H1 (cell line): ENCODE data around the gene CDH7. TPM values are rescaled to one million over a fixed set of nuclear protein-coding genes. Genes with fewer than 3 reads are reported as not detected.

Experiments
- CTCF ChIA-PET: fragments of 300-600 bp; sonication (Branson Sonifier 250); formaldehyde crosslinking; loops from one replicate; lab custom pipeline; 2021; ENCODE audit not compliant: partially characterized antibody; lab: Charles Lee
- POLR2A ChIA-PET: fragments of 300-600 bp; sonication (Branson Sonifier 250); formaldehyde crosslinking; loops from one replicate; lab custom pipeline; 2021; ENCODE audit warnings: inconsistent platforms; ENCODE audit not compliant: partially characterized antibody; lab: Charles Lee
- DNase-seq, 2 experiments: peaks; one replicate each; pipeline versions ENCODE4 v3.0.0 to v3.0.0-alpha.2; 2010 to 2022; ENCODE audit warnings: low spot score in 2 of 2, low read depth in 1 of 2, mixed read lengths in 1 of 2
- FAIRE-seq: peaks from 2 replicates; lab custom pipeline; 2011; peaks lifted over from hg19 to GRCh38; lab: Jason Lieb, UNC
- H2AFZ ChIP-seq: 2 replicates; pipeline ENCODE4 v1.8.1; 2012; ENCODE audit warnings: low read length, inconsistent platforms
- H2AK5ac ChIP-seq: 2 replicates; pipeline ENCODE4 v1.6.1; 2013; ENCODE audit warnings: low read depth, low read length
- H2BK120ac ChIP-seq: replicated peaks from 2 replicates; pipeline ENCODE3; 2013; ENCODE audit warnings: low read depth, low read length, inconsistent platforms
- H2BK12ac ChIP-seq: 2 replicates; pipeline ENCODE4 v1.6.1; 2013; ENCODE audit warnings: low read depth, low read length
- H2BK15ac ChIP-seq: 2 replicates; pipeline ENCODE4 v1.6.1; 2013; ENCODE audit warnings: low read length
- H2BK20ac ChIP-seq: 2 replicates; pipeline ENCODE4 v1.6.1; 2013; ENCODE audit warnings: low read length
- H2BK5ac ChIP-seq: 2 replicates; pipeline ENCODE4 v1.6.1; 2013; ENCODE audit warnings: low read depth, low read length
- H3K14ac ChIP-seq: 2 replicates; pipeline ENCODE4 v1.6.1; 2013; ENCODE audit warnings: inconsistent platforms; ENCODE audit not compliant: insufficient read length
- H3K18ac ChIP-seq: 2 replicates; pipeline ENCODE4 v1.6.1; 2013; ENCODE audit warnings: low read length; ENCODE audit errors: extremely low read depth
- H3K23ac ChIP-seq: 2 replicates; pipeline ENCODE4 v1.6.1; 2013; ENCODE audit warnings: inconsistent platforms; ENCODE audit not compliant: insufficient read length
- H3K23me2 ChIP-seq: 2 replicates; pipeline ENCODE4 v1.6.1; 2013; ENCODE audit warnings: low read depth, low read length
- H3K27ac ChIP-seq: 2 replicates; pipeline ENCODE4 v1.6.1; 2011; ENCODE audit warnings: low read depth, low read length, inconsistent platforms
- H3K27me3 ChIP-seq, 4 experiments: replicated peaks in 1 of 4; 1 replicate in 1 of 4; 2 replicates in 3 of 4; pipeline versions ENCODE4 v1.6.1 to v1.8.1; 2011 to 2013; ENCODE audit warnings: low read length in 3 of 4, mild to moderate bottlenecking in 3 of 4, inconsistent platforms in 2 of 4, mixed read lengths in 2 of 4, moderate library complexity in 1 of 4; ENCODE audit not compliant: control insufficient read depth in 3 of 4, insufficient read depth in 3 of 4; ENCODE audit errors: extremely low read depth in 1 of 4
- H3K36me3 ChIP-seq, 4 experiments: 2 replicates each; pipeline versions ENCODE4 v1.6.1 to v1.8.1; 2011 to 2013; ENCODE audit warnings: mild to moderate bottlenecking in 4 of 4, low read length in 3 of 4, moderate library complexity in 2 of 4, control low read depth in 1 of 4, inconsistent platforms in 1 of 4; ENCODE audit not compliant: insufficient read depth in 4 of 4, control insufficient read depth in 2 of 4
- H3K4ac ChIP-seq: replicated peaks from 2 replicates; pipeline ENCODE3; 2013; ENCODE audit warnings: low read length, low read depth, mixed read lengths, inconsistent platforms; ENCODE audit not compliant: insufficient read length
- H3K4me1 ChIP-seq, 4 experiments: replicated peaks in 1 of 4; 1 replicate in 1 of 4; 2 replicates in 3 of 4; pipeline versions ENCODE4 v1.6.1 to v1.8.1; 2011 to 2013; ENCODE audit warnings: low read length in 3 of 4, inconsistent platforms in 2 of 4, mixed read lengths in 1 of 4; ENCODE audit not compliant: insufficient read depth in 4 of 4, control insufficient read depth in 3 of 4
- H3K4me2 ChIP-seq, 2 experiments: 2 replicates each; pipeline versions ENCODE4 v1.6.1 to v1.8.1; 2011 to 2013; ENCODE audit warnings: low read depth in 2 of 2, low read length in 2 of 2, control low read depth in 1 of 2, inconsistent platforms in 1 of 2, mild to moderate bottlenecking in 1 of 2; ENCODE audit not compliant: insufficient read depth in 1 of 2
- H3K4me3 ChIP-seq, 4 experiments: fragments of 200-600, 300-600 bp in 1 of 4; sonication (generic), shearing (Covaris generic), sonication (Bioruptor Twin) in 1 of 4; 2 replicates each; pipeline versions ENCODE4 v1.5.1 to v1.8.1; 2011 to 2016; ENCODE audit warnings: low read length in 4 of 4, low read depth in 3 of 4, control low read depth in 2 of 4, inconsistent platforms in 2 of 4, mild to moderate bottlenecking in 2 of 4, mixed read lengths in 1 of 4, moderate library complexity in 1 of 4; ENCODE audit not compliant: insufficient read depth in 2 of 4; ENCODE audit errors: extremely low read depth in 1 of 4
- H3K56ac ChIP-seq: replicated peaks from 2 replicates; pipeline ENCODE3; 2013; ENCODE audit warnings: low read depth, mild to moderate bottlenecking, mixed read lengths, low read length, inconsistent platforms; ENCODE audit not compliant: insufficient read length
- H3K79me1 ChIP-seq: 2 replicates; pipeline ENCODE4 v1.6.1; 2013; ENCODE audit warnings: low read depth, low read length, control low read depth
- H3K79me2 ChIP-seq, 2 experiments: 2 replicates each; pipeline versions ENCODE4 v1.6.1 to v1.8.1; 2012 to 2013; ENCODE audit warnings: low read length in 2 of 2, mild to moderate bottlenecking in 2 of 2, inconsistent platforms in 1 of 2; ENCODE audit not compliant: insufficient read depth in 2 of 2, control insufficient read depth in 1 of 2
- H3K9ac ChIP-seq, 4 experiments: replicated peaks in 1 of 4; 1 replicate in 1 of 4; 2 replicates in 3 of 4; pipeline versions ENCODE4 v1.6.1 to v1.8.1; 2011 to 2013; ENCODE audit warnings: low read depth in 3 of 4, low read length in 3 of 4, control low read depth in 2 of 4, mild to moderate bottlenecking in 2 of 4, moderate library complexity in 2 of 4, inconsistent platforms in 1 of 4; ENCODE audit errors: extremely low read depth in 1 of 4
- H3K9me3 ChIP-seq, 2 experiments: 2 replicates each; pipeline versions ENCODE4 v1.6.1 to v1.8.1; 2012 to 2013; ENCODE audit warnings: mild to moderate bottlenecking in 2 of 2, moderate library complexity in 2 of 2, control low read depth in 1 of 2, inconsistent platforms in 1 of 2, low read depth in 1 of 2, low read length in 1 of 2, mixed read lengths in 1 of 2; ENCODE audit not compliant: insufficient read depth in 2 of 2
- H4K20me1 ChIP-seq, 2 experiments: replicated peaks in 1 of 2; 2 replicates each; pipeline versions ENCODE3 to v1.8.1; 2011 to 2013; ENCODE audit warnings: inconsistent platforms in 2 of 2, low read length in 2 of 2, mild to moderate bottlenecking in 1 of 2; ENCODE audit not compliant: insufficient read depth in 2 of 2, control insufficient read depth in 1 of 2
- H4K5ac ChIP-seq: 2 replicates; pipeline ENCODE4 v1.6.1; 2013; ENCODE audit warnings: low read length, low read depth, mixed read lengths, inconsistent platforms; ENCODE audit not compliant: insufficient read length
- H4K8ac ChIP-seq: 2 replicates; pipeline ENCODE4 v1.8.0; 2013; ENCODE audit warnings: mild to moderate bottlenecking, moderate library complexity, low read length, inconsistent platforms; ENCODE audit not compliant: insufficient read depth; ENCODE audit errors: extremely low read depth
- H4K91ac ChIP-seq: replicated peaks from 2 replicates; pipeline ENCODE3; 2013; ENCODE audit warnings: low read length, mixed read lengths, inconsistent platforms; ENCODE audit not compliant: insufficient read length
- CHD1 ChIP-seq: IDR thresholded peaks from 2 replicates; pipeline ENCODE4 v1.6.1; 2012; ENCODE audit warnings: low read depth, low read length, improper control_type of control experiment
- EP300 ChIP-seq, 2 experiments: IDR thresholded peaks; 1 replicate in 1 of 2; 2 replicates in 1 of 2; pipeline ENCODE4 v1.6.1; 2011 to 2012; ENCODE audit warnings: low read depth in 2 of 2, low read length in 2 of 2, mild to moderate bottlenecking in 2 of 2, borderline replicate concordance in 1 of 2, inconsistent platforms in 1 of 2, moderate library complexity in 1 of 2
- EZH2 ChIP-seq: fragments of 200-600 bp; sonication (generic); IDR thresholded peaks from 2 replicates; pipeline ENCODE4 v1.7.1; 2012; ENCODE audit warnings: low read depth, mild to moderate bottlenecking, moderate library complexity, low read length, inconsistent platforms; ENCODE audit not compliant: severe bottlenecking
- JUND ChIP-seq: IDR thresholded peaks from 2 replicates; pipeline ENCODE4 v1.6.1; 2011; ENCODE audit warnings: mild to moderate bottlenecking, improper control_type of control experiment, low read length
- SAP30 ChIP-seq: fragments of 300-600 bp; sonication (generic); IDR thresholded peaks from 2 replicates; pipeline ENCODE4 v1.7.1; 2012; ENCODE audit warnings: low read length, moderate library complexity, mild to moderate bottlenecking, inconsistent platforms; ENCODE audit not compliant: insufficient read depth, insufficient replicate concordance
- SIN3A ChIP-seq, 2 experiments: IDR thresholded peaks in 1 of 2; conservative IDR thresholded peaks in 1 of 2; 2 replicates each; pipeline ENCODE4 v1.6.1; 2011 to 2012; ENCODE audit warnings: low read length in 2 of 2, improper control_type of control experiment in 1 of 2, low read depth in 1 of 2, mild to moderate bottlenecking in 1 of 2
- SIRT6 ChIP-seq: IDR thresholded peaks from one replicate; pipeline ENCODE4 v1.7.1; 2012; ENCODE audit warnings: low read length, inconsistent platforms
- SP1 ChIP-seq: IDR thresholded peaks from 2 replicates; pipeline ENCODE4 v1.6.1; 2011; ENCODE audit warnings: low read depth, low read length
- WGBS, 2 experiments: shearing (Covaris generic) in 1 of 2; methylation state at CpG; one replicate each; pipeline versions ENCODE4 v1.1.6 to v1.1.7; 2013 to 2015; ENCODE audit warnings: low lambda C conversion rate in 2 of 2, mixed read lengths in 2 of 2, inconsistent platforms in 1 of 2, low coverage in 1 of 2, missing lambda C conversion rate in 1 of 2; ENCODE audit not compliant: insufficient replicate concordance in 2 of 2, insufficient coverage in 1 of 2, insufficient read length in 1 of 2; ENCODE audit errors: extremely low coverage in 1 of 2, missing lambda C conversion rate in 1 of 2; 5-methylcytosine and 5-hydroxymethylcytosine counted together
- polyA plus RNA-seq, 7 experiments: library from polyadenylated mRNA; depleted of rRNA in 3 of 7; stranded (reverse) in 5 of 7; unstranded in 2 of 7; fragments of >200 nt in 5 of 7; fragments of 200-250 nt in 2 of 7; gene quantifications; 1 replicate in 5 of 7; 2 replicates in 1 of 7; 4 replicates in 1 of 7; pipeline versions ENCODE4 v1.2.1 to v1.2.3, GENCODE V29; 2011 to 2013; ENCODE audit warnings: missing spikeins in 2 of 7, mixed read lengths in 2 of 7
- total RNA-seq: library from RNA; stranded (reverse); fragmentation: NEBNext Ultra II Directional; extraction: Animal tissue kit (Norgen Biotek cat#: 25700); gene quantifications from 2 replicates; pipeline ENCODE4 v1.2.1, GENCODE V29; 2021

The CDH7 gene
- total and polyA plus RNA-seq, 2 of the 8 experiments (the other 6 are each of a cell fraction or from before 2014, with no cell fraction given): 1.00 to 1.5 TPM

- Histone ChIP-seq H4K20me1 (no peaks in the 10 kb centered on the region), H3K23ac (no peak overlapping the region), H2BK12ac (no peak overlapping the region), H2BK15ac (no peak overlapping the region), H3K79me2 (no peaks in the 10 kb centered on the region), H3K56ac (no peak overlapping the region), H3K4ac (no peak overlapping the region), H3K23me2 (no peaks in the 10 kb centered on the region), H4K5ac (no peak overlapping the region), H3K4me3 (no peak overlapping the region), H2BK5ac (no peak overlapping the region), H2BK120ac (no peak overlapping the region), H3K4me1 (no peaks in the 10 kb centered on the region), H3K27me3 (no peaks in the 10 kb centered on the region), H3K18ac (no peak overlapping the region), H3K36me3 (no peaks in the 10 kb centered on the region), H3K9ac (no peak overlapping the region), H4K91ac (no peak overlapping the region), H3K9me3 (no peaks in the 10 kb centered on the region), H3K79me1 (no peaks in the 10 kb centered on the region), H4K8ac (no peak overlapping the region), H3K14ac (no peak overlapping the region), H2BK20ac (no peak overlapping the region), H2AFZ (no peak overlapping the region), H3K27ac (no peak overlapping the region), H2AK5ac (no peak overlapping the region), H3K4me2 (no peak overlapping the region)
- FAIRE-seq (no peak), DNase-seq (no peak)
- TF ChIP-seq SP1 (no peak), SAP30 (no peak), EZH2 (no peak), JUND (no peak), EP300 (IDR thresholded peaks at IDR 0.05; ENCODE audit: borderline replicate concordance in 1 of 2, low read depth in 2 of 2, low read length in 2 of 2) (no peak), CHD1 (no peak), SIRT6 (no peak), SIN3A (conservative IDR thresholded peaks at IDR 0.05 in 1 of 2, IDR thresholded peaks at IDR 0.05 in 1 of 2; ENCODE audit: low read depth in 1 of 2, low read length in 2 of 2) (no peak)
- CTCF ChIA-PET: no interaction called here
- POLR2A ChIA-PET: no interaction called here
- 98% methylated on average over 3 of the region's 3 CpGs; no CpG with 5 or more reads in 1 of the 2 experiments for WGBS, 2 experiments
Observed at GRCh38 chr18:65721619-65722018, 29.2 kb upstream of the CDH7 start.
